Measurements from ENCODE around the gene FAM120A.

- TF ChIP-seq CTCF (IDR thresholded peaks at IDR 0.05; ENCODE audit: insufficient read depth, low read depth, low read length) (no peak), EZH2 (IDR thresholded peaks at IDR 0.05; ENCODE audit: insufficient read depth, low read length) (no peak)
Observed at GRCh38 chr9:93417538-93417937, 33.9 kb upstream of the FAM120A start.
